ENCODE data around the gene NISCH.

- TF ChIP-seq CTCF (IDR thresholded peaks at IDR 0.05), result no peak
- no peak for TF ChIP-seq POLR2A (IDR thresholded peaks at IDR 0.05)
Observed at GRCh38 chr3:52498137-52499054, 43.0 kb downstream of the NISCH start.

Data from right lobe of liver (tissue), 4 donors.